HAP-1 (cell line): Measurements from ENCODE around the gene RAET1E.
A peak's percentile ranks its signal among the peaks of the same experiment; 100 is the strongest.
"Not testable (repeated sequence)": the region's sequence is repeated elsewhere in the genome, so short reads cannot be mapped to it uniquely, and the experiment has no call there.

Source experiments
- DNase-seq, 2 experiments: peaks; one replicate each; pipeline ENCODE4 v3.0.0-alpha.2; 2016 to 2020; ENCODE audit warnings: low spot score in 2 of 2
- H3K27me3 ChIP-seq: fragments of 250-450 bp; sonication (Bioruptor Pico); 2 replicates; pipeline ENCODE4 v1.5.1; 2020; ENCODE audit warnings: low read depth, mild to moderate bottlenecking, moderate library complexity
- H3K36me3 ChIP-seq: fragments of 250-450 bp; sonication (Bioruptor Pico); replicated peaks from 2 replicates; pipeline ENCODE4 v1.5.1; 2020; ENCODE audit warnings: mild to moderate bottlenecking
- H3K4me1 ChIP-seq: fragments of 250-450 bp; sonication (Bioruptor Pico); 2 replicates; pipeline ENCODE4 v1.5.1; 2020; ENCODE audit warnings: mild to moderate bottlenecking
- H3K4me3 ChIP-seq: fragments of 250-450 bp; sonication (Bioruptor Pico); 2 replicates; pipeline ENCODE4 v1.5.1; 2020; ENCODE audit warnings: mild to moderate bottlenecking, moderate library complexity
- H3K9me3 ChIP-seq: fragments of 250-450 bp; sonication (Bioruptor Pico); 2 replicates; pipeline ENCODE4 v1.5.1; 2020; ENCODE audit warnings: mild to moderate bottlenecking, moderate library complexity
- in situ Hi-C: fragments of 300-500 bp; cut with MboI; formaldehyde crosslinking; loops from 3 replicates; pipeline ENCODE4 v1.14.3; 2020; ENCODE audit warnings: low sequenced_read_pairs, inconsistent platforms, mixed read lengths

The RAET1E gene

DNA sequence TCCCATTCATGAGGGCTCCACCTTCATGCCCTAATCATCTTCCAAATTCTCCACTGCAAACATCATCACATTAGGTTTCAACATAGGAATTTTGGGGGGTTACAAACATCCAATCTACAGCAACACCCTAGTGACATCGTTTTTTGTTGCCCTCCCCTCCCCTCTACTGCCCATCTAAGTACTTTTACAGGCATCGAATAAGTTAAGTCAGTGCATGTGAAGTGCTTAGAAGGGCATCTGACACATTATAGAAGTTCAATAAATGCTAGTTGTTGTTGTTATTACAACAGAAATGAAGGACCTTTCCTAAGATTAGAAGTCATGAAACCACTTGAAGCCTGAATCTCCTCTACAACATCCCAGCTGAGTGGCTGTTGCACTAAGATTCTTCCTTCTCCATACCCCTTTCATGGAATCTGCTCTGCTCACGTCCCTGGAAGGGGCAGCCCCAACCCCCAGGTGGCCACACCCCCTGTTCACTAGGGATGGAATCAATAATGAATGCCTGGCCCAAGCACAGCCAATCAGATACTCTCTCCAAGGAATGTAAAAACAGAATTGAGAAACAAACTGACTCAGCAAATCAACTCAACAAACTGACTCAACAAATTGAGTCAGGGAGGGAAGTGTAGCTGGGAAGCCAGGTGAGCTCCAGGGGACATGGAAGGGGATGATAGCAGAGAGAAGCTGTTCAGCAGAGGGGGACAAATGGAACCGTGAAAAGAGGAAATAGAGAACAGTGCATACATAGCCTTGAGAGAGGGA, 29.9 kb downstream of the RAET1E start:
- H3K4me3 ChIP-seq = no peak overlapping the region
- H3K27me3 ChIP-seq = no peaks in the 10 kb centered on the region; the same call in 1 of the 2 replicates
- H3K4me1 ChIP-seq = peaks cover 2% of the 10 kb centered on the region
- peak in 1 of 2 experiments; percentile 35 for DNase-seq
- in situ Hi-C loops = no loop called here
- H3K36me3 ChIP-seq = no peaks in the 10 kb centered on the region
- 0 out of 2 replicates have a peak, but pooled peaks cover 3% of the 10 kb centered on the region for H3K9me3 ChIP-seq

DNA sequence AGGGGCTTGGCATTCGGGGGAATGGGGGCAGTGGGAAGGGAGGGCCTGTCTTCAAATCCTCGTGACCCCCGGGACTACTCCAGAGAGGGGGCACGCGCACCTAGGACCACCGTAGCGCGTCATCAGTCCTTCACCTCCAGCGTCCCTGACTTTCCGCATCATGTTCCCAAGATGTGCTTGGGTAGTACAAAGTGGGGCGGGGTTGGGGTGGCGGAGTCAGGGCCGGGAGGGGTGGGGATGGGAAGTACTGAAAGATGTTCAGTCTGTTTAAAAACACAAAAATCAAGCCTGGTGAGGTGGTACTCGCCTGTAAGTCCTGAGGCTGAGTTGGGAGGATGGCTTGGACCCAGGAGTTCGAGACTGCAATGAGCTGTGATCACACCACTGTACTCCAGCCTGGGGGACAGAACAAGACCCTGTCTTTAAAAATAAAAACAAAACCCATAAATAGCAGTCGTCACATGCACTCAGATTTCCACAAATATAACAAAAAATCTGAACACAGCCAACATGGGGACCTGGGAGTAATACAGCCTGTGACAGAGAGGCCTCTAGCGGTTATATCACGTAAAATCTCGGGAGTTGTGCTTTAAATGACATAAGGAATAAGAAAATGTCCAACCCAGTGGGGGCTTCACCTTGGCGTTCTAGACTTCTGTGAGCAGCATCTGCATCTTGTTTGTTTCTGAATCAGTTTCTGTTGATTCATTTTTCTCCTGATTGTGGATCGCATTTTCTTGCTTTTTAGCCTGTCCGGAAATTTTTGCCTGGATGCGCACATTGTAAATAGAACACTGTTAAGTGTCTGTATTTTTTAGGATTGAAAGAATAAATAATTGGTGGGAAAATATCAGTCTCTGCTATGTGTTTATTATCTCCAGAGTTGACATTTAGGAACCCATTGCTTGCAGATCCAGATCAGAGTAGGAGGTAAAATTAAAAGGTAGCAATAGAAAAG, 33.1 kb downstream of the RAET1E start:
- H3K9me3 ChIP-seq = no peaks in the 10 kb centered on the region
- peaks cover 6% of the 10 kb centered on the region for H3K4me1 ChIP-seq
- 0 out of 2 replicates have a peak, but pooled peaks cover 2% of the 10 kb centered on the region for H3K36me3 ChIP-seq
- no peaks in the 10 kb centered on the region for H3K27me3 ChIP-seq
- in situ Hi-C loops = no loop called here
- peak; percentile 58 to 68 for DNase-seq
- peak overlapping the region; percentile 48 for H3K4me3 ChIP-seq

DNA sequence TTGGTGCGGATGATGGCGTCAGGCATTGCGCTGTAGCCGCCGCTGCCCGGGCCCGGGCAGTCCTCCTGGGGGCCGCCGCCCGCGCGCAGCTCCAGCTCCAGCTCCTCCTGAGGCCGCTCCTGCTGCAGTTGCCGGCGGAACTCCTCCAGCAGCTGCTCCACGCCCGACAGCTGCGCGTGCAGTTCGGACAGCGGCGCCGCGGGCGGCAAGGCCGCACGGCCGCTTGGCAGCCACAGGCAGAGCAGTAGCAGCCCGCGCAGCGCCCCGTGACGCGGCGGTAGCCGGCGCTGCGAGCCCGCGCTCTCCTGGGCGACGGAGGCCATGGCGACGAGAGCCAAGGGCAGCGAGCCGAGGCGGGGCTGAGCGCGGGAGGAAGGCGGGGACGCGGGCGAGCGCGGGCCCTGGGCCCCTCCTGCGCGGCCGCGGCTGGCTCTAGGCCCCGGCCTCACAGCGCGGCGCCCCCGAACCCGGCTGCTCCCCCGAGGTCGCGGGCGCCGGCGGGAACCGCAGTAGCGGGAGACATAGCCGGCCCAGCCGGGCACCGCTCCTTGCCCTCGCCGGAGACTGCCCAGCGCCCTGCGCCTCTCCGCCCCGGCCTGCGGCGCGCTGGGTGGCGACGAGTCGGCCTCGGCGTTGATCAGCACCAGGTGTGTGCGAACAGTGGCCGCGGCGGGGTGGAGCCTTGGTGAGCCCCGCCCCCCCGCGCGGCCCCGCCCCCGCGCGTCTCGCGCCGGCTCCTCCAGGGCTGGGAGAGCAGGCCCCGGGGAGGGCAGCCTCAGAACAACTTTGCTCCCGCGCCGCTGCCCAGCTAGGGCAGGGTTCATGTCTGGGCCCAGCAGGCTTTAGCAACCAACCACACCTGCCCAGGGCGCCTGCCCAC, 34.0 kb downstream of the RAET1E start, which contains the start of gene LRP11:
Gene LRP11, minus strand, starts transcription at position 662 of the 880 bp plus-strand sequence. Its CDS starts 339 bp downstream, at position 323.
- peak; percentile 79 to 89 for DNase-seq
- in situ Hi-C loops = no loop called here
- no peaks in the 10 kb centered on the region for H3K27me3 ChIP-seq
- H3K4me1 ChIP-seq = peaks cover 9% of the 10 kb centered on the region
- H3K9me3 ChIP-seq = no peaks in the 10 kb centered on the region
- H3K36me3 ChIP-seq = 0 out of 2 replicates have a peak, but pooled peaks cover 2% of the 10 kb centered on the region
- peak within 1 kb of the TSS; percentile 48 for H3K4me3 ChIP-seq

DNA sequence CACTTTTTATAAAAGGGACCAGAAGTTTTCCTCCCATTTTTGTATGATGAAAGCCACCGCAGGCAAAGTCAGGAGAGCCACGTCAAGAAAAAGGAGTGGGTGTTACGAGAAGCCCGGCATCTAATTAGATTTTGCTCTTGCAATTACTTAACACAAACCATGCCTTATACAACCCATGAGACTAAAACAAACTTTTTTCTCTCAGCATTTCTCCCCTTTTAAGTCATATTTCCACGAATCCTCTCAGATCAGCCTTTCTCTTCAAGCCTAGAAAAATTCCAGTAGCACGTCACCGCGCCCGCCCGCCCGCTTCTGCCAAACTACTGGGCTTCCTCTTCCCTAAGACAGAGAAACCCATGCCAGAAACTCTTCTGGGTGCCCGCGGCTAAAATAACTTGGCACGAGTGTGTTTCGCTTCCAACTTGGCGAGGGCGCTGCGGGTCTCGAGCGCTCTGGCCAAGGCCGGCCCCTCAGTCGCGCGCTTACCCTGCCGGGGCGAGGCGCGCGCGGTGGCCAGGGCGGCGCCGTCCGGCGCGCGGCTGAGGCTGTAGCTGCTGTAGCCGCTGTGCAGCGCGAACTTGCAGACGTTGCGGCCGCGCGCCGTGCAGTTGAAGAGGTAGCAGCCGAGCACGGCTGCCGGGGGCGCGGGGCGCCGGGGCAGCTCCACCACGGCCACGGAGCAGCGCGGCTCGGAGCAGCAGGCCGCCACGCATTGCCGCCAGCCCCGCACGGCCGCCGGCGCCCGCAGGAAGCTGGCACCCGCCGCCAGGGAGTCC, 34.8 kb downstream of the RAET1E start:
- no peaks in the 10 kb centered on the region for H3K9me3 ChIP-seq
- DNase-seq = peak; percentile 28 to 68
- H3K27me3 ChIP-seq = no peaks in the 10 kb centered on the region

DNA sequence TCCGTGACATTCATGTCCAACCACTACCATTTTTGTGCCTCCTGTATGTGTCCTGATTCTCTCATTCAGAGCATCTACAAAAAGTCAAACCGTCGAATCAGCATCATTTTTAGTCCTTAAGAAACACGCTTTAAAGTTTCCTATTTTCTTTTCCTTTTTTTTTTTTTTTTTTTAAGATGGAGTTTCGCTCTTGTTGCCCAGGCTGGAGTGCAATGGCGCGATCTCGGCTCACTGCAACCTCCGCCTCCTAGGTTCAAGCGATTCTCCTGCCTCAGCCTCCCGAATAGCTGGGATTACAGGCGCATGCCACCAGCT, 35.5 kb downstream of the RAET1E start:
- peak overlapping the region; percentile 48 for H3K4me3 ChIP-seq
- H3K27me3 ChIP-seq, H3K9me3 ChIP-seq, H3K4me1 ChIP-seq, in situ Hi-C loops, H3K36me3 ChIP-seq, DNase-seq: not testable (repeated sequence)

More for the DNA sequence above, 34.8 kb downstream of the RAET1E start:
- H3K36me3 ChIP-seq = 0 out of 2 replicates have a peak, but pooled peaks cover 2% of the 10 kb centered on the region
- peak overlapping the region; percentile 48 for H3K4me3 ChIP-seq
- peaks cover 9% of the 10 kb centered on the region for H3K4me1 ChIP-seq
- in situ Hi-C loops = no loop called here

DNA sequence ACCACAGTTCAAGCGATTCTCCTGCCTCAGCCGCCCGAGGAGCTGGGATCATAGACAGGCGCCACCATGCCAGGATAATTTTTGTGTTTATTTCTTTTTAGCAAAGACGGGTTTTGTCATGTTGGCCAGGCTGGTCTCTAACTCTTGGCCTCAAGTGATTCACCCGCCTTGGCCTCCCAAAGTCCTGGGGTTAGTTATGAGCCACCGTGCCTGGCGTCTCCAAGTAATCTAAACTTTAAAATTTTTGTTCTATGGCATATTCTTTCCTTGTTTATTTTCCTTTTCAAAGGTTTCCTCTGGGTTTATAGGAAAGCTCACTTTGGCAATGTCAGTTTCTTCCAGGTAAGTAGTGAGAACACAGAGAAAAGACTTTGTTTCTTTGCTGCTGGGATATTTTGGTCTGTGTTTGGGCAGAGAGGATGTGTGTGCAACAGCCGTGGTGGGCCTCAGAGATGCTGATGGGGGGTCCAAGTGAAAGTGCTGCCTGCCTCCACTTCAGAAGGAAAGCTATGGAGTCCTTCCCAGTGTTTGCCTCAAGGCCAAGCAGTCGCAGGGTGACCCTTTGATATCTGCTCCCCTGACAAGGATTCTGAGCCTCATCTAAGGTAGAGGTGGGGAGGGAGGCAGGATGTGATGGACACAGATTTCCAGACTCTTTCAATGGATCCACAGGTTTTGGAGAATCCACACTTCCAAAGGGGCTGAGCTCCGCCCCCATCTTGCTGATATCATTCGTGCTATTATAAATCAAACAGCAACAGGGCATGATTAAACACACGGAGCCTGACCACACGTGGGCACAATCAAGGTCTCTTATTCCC, 36.1 kb downstream of the RAET1E start:
- Histone ChIP-seq H3K9me3 (no peaks in the 10 kb centered on the region), H3K4me1 (peaks cover 7% of the 10 kb centered on the region), H3K27me3 (no peaks in the 10 kb centered on the region), H3K36me3 (0 out of 2 replicates have a peak, but pooled peaks cover 2% of the 10 kb centered on the region), H3K4me3 (no peak overlapping the region)
- in situ Hi-C loops = no loop called here
- no peak for DNase-seq

DNA sequence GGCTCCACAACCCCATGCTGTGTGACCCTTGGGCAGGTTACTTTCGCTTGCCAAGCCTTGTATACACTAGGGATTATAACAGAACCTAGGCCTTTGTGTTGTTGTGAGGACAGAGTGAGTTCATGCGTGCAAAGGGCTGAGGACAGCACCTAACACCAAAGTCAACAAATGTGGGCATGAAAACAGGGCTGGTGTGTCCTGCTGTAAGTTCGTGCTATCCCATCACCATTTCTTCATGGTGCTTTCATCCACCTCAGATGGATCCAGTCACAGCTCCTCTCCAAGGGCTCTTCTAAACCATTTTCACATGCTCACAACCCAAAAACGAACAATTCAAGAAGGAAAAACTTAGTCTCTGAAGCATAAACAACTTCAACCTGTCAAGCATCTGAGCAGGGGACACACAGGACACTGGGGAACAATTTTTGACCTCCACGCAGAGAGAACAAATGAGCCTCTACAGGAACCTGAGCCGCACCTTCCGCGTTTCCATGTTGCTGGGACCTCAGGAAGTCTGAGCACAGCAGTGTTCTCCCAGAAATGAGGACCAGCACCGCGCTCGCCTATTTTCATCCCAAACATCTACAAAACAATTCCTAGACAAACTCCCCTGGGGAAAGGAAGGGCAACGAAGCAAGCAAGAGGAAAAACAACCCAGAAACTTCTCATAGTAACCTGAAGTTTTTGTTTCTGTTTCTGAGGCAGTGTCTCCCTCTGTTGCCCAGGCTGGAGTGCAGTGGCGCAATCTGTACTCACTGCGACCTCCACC, 36.9 kb downstream of the RAET1E start:
- Histone ChIP-seq H3K27me3 (no peaks in the 10 kb centered on the region), H3K4me1 (peaks cover 13% of the 10 kb centered on the region), H3K4me3 (no peak overlapping the region), H3K9me3 (no peaks in the 10 kb centered on the region), H3K36me3 (0 out of 2 replicates have a peak, but pooled peaks cover 2% of the 10 kb centered on the region)
- in situ Hi-C loops = no loop called here
- no peak for DNase-seq

DNA sequence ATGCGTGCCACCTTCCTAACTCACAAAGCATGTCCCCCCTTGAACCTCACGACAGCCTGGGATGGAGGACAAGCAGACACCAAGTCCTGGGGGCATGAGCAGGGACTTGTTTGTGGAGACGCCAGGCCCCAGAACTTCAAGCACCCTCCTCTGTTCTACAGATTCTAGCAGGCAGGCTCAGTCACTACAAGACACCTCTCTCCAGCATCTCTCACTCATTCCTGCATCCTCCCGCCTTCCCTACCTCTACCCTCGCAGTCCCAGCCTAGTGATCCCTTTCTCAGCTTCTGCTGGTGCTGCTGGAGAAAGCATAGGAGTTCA, 37.4 kb downstream of the RAET1E start:
- Histone ChIP-seq H3K4me3 (no peak overlapping the region), H3K36me3 (0 out of 2 replicates have a peak, but pooled peaks cover 2% of the 10 kb centered on the region), H3K4me1 (peaks cover 18% of the 10 kb centered on the region), H3K9me3 (no peaks in the 10 kb centered on the region), H3K27me3 (no peaks in the 10 kb centered on the region)
- DNase-seq = no peak
- in situ Hi-C loops = no loop called here

DNA sequence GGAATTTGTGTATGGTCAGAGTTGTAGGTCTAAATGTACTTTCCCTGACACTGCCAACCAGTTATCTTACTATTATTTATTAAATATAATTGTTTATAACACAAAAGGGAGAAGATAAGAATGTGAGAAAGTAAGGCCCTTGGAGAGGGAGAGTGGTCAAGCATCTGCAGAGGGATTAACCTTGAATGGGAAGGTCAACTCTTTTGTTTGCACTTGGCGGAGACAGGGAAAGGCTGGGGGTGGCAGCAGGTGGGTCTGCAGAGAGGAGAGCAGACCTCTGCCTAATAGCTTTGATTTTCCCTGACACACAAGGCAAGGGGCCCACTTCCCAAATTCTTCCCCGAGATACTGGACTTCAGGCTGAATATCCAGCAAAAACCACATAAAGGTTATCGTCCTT, 38.0 kb downstream of the RAET1E start:
- H3K9me3 ChIP-seq = no peaks in the 10 kb centered on the region
- peaks cover 18% of the 10 kb centered on the region for H3K4me1 ChIP-seq
- in situ Hi-C loops = no loop called here
- H3K4me3 ChIP-seq = no peak overlapping the region
- no peak for DNase-seq
- H3K27me3 ChIP-seq = no peaks in the 10 kb centered on the region
- 0 out of 2 replicates have a peak, but pooled peaks cover 2% of the 10 kb centered on the region for H3K36me3 ChIP-seq

DNA sequence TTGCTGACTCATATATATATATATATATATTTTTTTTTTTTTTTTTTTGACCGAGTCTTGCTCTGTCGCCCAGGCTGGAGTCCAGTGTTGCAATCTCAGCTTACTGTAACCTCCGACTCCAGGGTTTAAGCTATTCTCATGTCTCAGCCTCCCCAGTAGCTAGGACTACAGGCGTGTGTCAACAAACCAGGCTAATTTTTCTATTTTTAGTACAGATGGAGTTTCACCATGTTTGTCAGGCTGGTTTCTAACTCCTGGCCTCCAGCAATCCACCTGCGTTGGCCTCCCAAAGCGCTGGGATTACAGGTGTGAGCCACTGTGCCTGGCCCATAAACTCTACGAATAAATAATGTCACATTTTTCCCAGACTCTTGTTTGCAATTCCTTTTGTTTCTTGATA, 38.5 kb downstream of the RAET1E start:
- Histone ChIP-seq H3K9me3 (no peaks in the 10 kb centered on the region), H3K4me3 (no peak overlapping the region), H3K27me3 (no peaks in the 10 kb centered on the region), H3K36me3 (0 out of 2 replicates have a peak, but pooled peaks cover 2% of the 10 kb centered on the region), H3K4me1 (peaks cover 18% of the 10 kb centered on the region)
- DNase-seq = no peak
- in situ Hi-C loops = no loop called here

DNA sequence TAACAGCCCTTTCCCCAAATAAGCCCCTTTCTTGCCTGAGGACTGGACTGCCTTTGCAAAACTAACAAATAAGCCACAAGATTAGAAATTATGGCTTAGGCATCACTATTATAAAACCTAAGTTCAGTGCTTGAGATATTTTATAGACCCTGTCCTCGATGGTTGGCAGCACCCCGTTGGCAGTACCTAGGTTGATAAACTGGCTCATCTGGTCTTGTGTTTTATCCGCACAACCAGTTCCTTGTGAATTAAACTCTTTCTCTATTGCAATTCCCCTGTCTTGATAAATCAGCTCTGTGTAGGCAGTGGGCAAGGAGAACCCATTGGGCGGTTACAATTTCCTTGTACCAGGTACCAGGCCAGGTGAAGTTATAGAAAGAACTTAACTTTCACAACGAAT, 40.4 kb downstream of the RAET1E start:
- DNase-seq = no peak
- Histone ChIP-seq H3K27me3 (no peaks in the 10 kb centered on the region), H3K4me3 (no peak overlapping the region), H3K9me3 (no peaks in the 10 kb centered on the region), H3K4me1 (peaks cover 18% of the 10 kb centered on the region), H3K36me3 (0 out of 2 replicates have a peak, but pooled peaks cover 2% of the 10 kb centered on the region)
- in situ Hi-C loops = no loop called here
